HEK293T (cell line): Measurements from ENCODE around the gene IGSF21.

Experiments
- BHLHE40 ChIP-seq: fragments of 450-650 bp; IDR thresholded peaks from 2 replicates; pipeline ENCODE4 v1.6.1; 2016; ENCODE audit warnings: mild to moderate bottlenecking, moderate library complexity, borderline replicate concordance
- FOXA1 ChIP-seq: fragments of 450-650 bp; IDR thresholded peaks from 2 replicates; pipeline ENCODE4 v1.6.1; 2016; ENCODE audit warnings: mild to moderate bottlenecking
- FOXK2 ChIP-seq: fragments of 450-650 bp; IDR thresholded peaks from 2 replicates; pipeline ENCODE4 v1.6.1; 2016; ENCODE audit warnings: mild to moderate bottlenecking
- FOXM1 ChIP-seq: fragments of 450-650 bp; IDR thresholded peaks from 2 replicates; pipeline ENCODE4 v1.6.1; 2017; ENCODE audit warnings: mild to moderate bottlenecking, borderline replicate concordance
- LEF1 ChIP-seq: fragments of 450-650 bp; IDR thresholded peaks from 2 replicates; pipeline ENCODE4 v1.6.1; 2017; ENCODE audit warnings: mild to moderate bottlenecking, borderline replicate concordance
- NFRKB ChIP-seq: fragments of 450-650 bp; IDR thresholded peaks from 2 replicates; pipeline ENCODE4 v1.6.1; 2016; ENCODE audit warnings: mild to moderate bottlenecking, moderate library complexity
- SP1 ChIP-seq: fragments of 450-650 bp; IDR thresholded peaks from 2 replicates; pipeline ENCODE4 v1.6.1; 2017
- ZNF384 ChIP-seq: fragments of 450-650 bp; IDR thresholded peaks from 2 replicates; pipeline ENCODE4 v1.6.1; 2016

GRCh38 chr1:18401921-18402320, 294.3 kb downstream of the IGSF21 start:
- TF ChIP-seq FOXA1 (no peak), FOXM1 (no peak), SP1 (no peak), FOXK2 (no peak), NFRKB (no peak), ZNF384 (no peak), LEF1 (no peak), BHLHE40 (no peak)
